ENCODE data around the gene TMEM242.

Gene TMEM242

GRCh38 chr6:157246048-157246630 lies 77.2 kb downstream of the TMEM242 start:
- DNase-seq = no peak

- no peak for DNase-seq
These were observed 77.9 kb downstream of the TMEM242 start for GRCh38 chr6:157245436-157245835.

DNA sequence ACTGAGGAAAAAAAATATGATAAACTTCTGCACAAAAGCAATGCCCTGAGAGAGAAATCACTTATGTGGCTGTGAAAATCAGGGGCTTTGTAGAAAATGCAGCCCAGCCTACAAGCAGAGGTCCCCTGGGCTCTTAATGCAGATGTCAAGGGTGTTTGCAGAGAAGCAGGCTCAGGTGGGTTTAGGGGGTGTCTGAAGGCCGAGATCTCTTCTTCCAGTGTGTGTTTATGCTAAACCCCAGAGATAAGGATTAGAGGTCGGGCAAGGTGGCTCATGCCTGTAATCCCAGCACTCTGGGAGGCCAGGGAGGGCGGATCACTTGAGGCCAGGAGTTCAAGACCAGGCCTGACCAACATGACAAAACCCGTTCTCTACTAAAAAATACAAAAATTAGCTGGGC lies 78.5 kb downstream of the TMEM242 start:
- DNase-seq = no peak

DNA sequence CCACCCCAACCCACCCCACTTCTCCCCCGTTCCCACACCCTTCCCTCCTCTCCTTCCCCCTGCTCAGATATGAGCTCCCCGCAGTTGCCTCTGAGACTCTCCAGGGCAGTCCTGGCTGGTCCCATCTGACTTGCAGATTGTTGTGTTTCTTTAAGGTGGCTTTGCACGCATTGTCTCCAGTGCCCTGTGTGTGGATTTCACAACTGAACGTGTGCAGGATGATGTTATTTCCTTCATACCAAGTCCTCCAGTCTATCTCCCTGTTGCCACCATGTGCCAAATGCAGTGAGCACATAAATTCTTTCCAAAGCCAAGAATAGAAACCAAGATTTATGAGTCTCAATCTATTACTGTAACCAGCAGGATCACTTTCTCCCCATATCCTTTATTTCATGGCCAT lies 79.1 kb downstream of the TMEM242 start:
- no peak for DNase-seq

DNA sequence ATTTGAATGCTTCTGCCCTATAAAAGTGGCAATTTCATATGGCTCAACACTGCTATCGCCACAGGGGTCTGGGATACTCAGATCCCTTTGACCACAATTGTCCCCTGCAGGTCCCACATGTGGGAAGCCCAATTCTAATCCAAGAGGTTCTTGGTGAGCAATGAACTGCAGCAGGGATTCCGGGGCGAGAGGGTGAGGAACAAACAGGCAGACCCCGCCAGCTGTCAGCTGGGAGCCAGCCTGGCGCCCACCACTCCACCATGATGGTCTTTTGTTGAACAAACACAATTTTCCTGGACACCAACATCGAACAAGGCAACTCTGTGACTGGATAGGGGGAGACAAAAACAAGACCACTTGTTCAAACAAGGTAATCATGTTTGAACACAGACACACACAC lies 80.5 kb downstream of the TMEM242 start:
- DNase-seq = no peak

GRCh38 chr6:157240960-157241311 lies 82.4 kb downstream of the TMEM242 start:
- DNase-seq = no peak

- DNase-seq = no peak
These were observed 83.0 kb downstream of the TMEM242 start for GRCh38 chr6:157240059-157240959.

DNA sequence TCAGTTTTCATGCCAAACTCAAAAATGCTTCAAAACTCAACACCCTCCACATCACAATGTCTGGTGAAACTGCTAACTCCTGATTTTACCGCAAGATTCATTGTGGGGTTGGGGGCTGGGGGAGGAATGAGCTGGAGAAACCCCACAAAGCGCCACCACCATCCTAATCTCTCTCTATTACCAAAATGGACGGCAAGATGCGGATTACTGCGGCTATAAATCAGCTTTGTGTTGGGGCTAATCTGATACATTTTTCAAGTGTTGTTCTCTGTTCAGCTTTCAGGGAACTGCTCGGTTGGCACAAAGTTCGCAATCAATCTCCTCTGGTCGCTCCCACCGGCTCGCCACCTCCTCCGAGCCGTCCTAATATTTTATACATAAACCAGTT lies 83.7 kb downstream of the TMEM242 start:
- DNase-seq = no peak
